ENCODE results near the gene PEAR1.

- no peak for TF ChIP-seq POLR2A (IDR thresholded peaks at IDR 0.05; ENCODE audit: low read depth, low read length)
- TF ChIP-seq SPI1 (IDR thresholded peaks at IDR 0.05; ENCODE audit: low read depth, low read length) = no peak
- no peak for TF ChIP-seq POLR2AphosphoS5 (IDR thresholded peaks at IDR 0.05; ENCODE audit: low read depth, low read length)
- no peak for TF ChIP-seq TAF1 (IDR thresholded peaks at IDR 0.05; ENCODE audit: low read depth, low read length)
- TF ChIP-seq POU2F2 (IDR thresholded peaks at IDR 0.05; ENCODE audit: low read depth, low read length) = no peak
Measured at GRCh38 chr1:156928043-156928602, 34.6 kb downstream of the PEAR1 start.
